Smooth muscle cell (in vitro differentiated cells): ENCODE results near the gene RNASE8. TPM values are rescaled to one million over a fixed set of nuclear protein-coding genes. Genes with fewer than 3 reads are reported as not detected.

Experiments used
- DNase-seq: peaks from one replicate; lab custom pipeline; 2025; ENCODE audit not compliant: unreplicated experiment; lab: John Stamatoyannopoulos, UW
- H2AFZ ChIP-seq: fragments of 200-600 bp; sonication (generic); 2 replicates; pipeline ENCODE4 v1.6.0; 2016; ENCODE audit warnings: antibody characterized with exemption, low read depth, mild to moderate bottlenecking
- H3F3A ChIP-seq: fragments of 200-600 bp; sonication (generic); 2 replicates; pipeline ENCODE4 v1.6.0; 2017; ENCODE audit warnings: antibody characterized with exemption, low read depth
- H3K27ac ChIP-seq: fragments of 200-600 bp; sonication (generic); 2 replicates; pipeline ENCODE4 v1.5.1; 2016; ENCODE audit warnings: low read depth, mild to moderate bottlenecking
- H3K27me3 ChIP-seq: fragments of 200-600 bp; sonication (generic); 2 replicates; pipeline ENCODE4 v1.6.1; 2016; ENCODE audit warnings: low read depth, mild to moderate bottlenecking
- H3K36me3 ChIP-seq: fragments of 200-600 bp; sonication (generic); 2 replicates; pipeline ENCODE4 v1.5.1; 2016; ENCODE audit warnings: low read depth
- H3K4me1 ChIP-seq: fragments of 200-600 bp; sonication (generic); 2 replicates; pipeline ENCODE4 v1.5.1; 2016; ENCODE audit warnings: low read depth
- H3K4me2 ChIP-seq: fragments of 200-600 bp; sonication (generic); 2 replicates; pipeline ENCODE4 v1.6.0; 2016; ENCODE audit warnings: mild to moderate bottlenecking
- H3K4me3 ChIP-seq: fragments of 200-600 bp; sonication (generic); 2 replicates; pipeline ENCODE4 v1.5.1; 2016; ENCODE audit warnings: mild to moderate bottlenecking
- H3K79me2 ChIP-seq: fragments of 200-600 bp; sonication (generic); 2 replicates; pipeline ENCODE4 v1.6.0; 2016; ENCODE audit warnings: low read depth, mild to moderate bottlenecking
- H3K9ac ChIP-seq: fragments of 200-600 bp; sonication (generic); 2 replicates; pipeline ENCODE4 v1.6.0; 2016; ENCODE audit warnings: low read depth
- H3K9me3 ChIP-seq: fragments of 200-600 bp; sonication (generic); replicated peaks from 2 replicates; pipeline ENCODE4 v1.5.1; 2016; ENCODE audit warnings: low read depth
- H4K20me1 ChIP-seq: fragments of 200-600 bp; sonication (generic); 2 replicates; pipeline ENCODE4 v1.6.0; 2016; ENCODE audit warnings: low read depth
- WGBS: methylation state at CpG from one replicate; pipeline ENCODE4 v1.1.7; 2016; ENCODE audit warnings: low lambda C conversion rate; 5-methylcytosine and 5-hydroxymethylcytosine counted together
- polyA plus RNA-seq: library from polyadenylated mRNA; unstranded; fragments of >200 nt; fragmentation: Nextera tagmentation; extraction: Ambion mirVana; gene quantifications from 2 replicates; pipeline ENCODE4 v1.2.1, GENCODE V29; 2016
- total RNA-seq: library from RNA; depleted of rRNA; stranded (reverse); fragments of >200 nt; gene quantifications from 2 replicates; pipeline ENCODE4 v1.2.3, GENCODE V29; 2014
- TF ChIP-seq, protein P1 (sequence below): fragments of 200-600 bp; sonication (generic); IDR thresholded peaks from 2 replicates; pipeline ENCODE4 v1.5.1; 2017; ENCODE audit warnings: borderline replicate concordance, mild to moderate bottlenecking, antibody characterized with exemption; ENCODE audit not compliant: insufficient read depth, poor library complexity, severe bottlenecking

The RNASE8 gene
- total and polyA plus RNA-seq, 2 experiments from 2014 or later = not detected

DNA sequence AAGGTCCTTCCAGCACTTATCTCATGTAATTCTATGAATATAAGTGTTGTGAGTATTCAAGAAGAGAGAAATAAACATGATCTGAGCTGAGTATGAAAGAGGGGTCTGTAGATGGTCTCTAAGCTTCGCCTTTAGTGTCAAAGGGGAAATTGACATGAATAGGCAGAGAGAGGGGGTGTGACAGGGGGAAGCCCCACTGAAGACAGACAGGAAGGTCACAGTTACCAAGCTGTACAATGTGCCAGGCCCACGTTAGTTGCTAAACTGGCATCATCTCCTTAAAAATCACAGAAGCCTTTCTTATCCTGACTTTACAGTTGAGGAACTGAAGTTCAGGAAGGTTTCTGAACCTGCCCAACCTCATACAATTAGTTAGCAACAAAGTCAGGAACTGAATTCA lies 20.1 kb downstream of the RNASE8 start:
- no peak overlapping the region for H3K4me2 ChIP-seq
- H3K4me1 ChIP-seq = no peaks in the 10 kb centered on the region
- H3K9ac ChIP-seq = no peak overlapping the region
- peaks cover 39% of the 10 kb centered on the region for H3F3A ChIP-seq
- TF ChIP-seq, protein P1, sequence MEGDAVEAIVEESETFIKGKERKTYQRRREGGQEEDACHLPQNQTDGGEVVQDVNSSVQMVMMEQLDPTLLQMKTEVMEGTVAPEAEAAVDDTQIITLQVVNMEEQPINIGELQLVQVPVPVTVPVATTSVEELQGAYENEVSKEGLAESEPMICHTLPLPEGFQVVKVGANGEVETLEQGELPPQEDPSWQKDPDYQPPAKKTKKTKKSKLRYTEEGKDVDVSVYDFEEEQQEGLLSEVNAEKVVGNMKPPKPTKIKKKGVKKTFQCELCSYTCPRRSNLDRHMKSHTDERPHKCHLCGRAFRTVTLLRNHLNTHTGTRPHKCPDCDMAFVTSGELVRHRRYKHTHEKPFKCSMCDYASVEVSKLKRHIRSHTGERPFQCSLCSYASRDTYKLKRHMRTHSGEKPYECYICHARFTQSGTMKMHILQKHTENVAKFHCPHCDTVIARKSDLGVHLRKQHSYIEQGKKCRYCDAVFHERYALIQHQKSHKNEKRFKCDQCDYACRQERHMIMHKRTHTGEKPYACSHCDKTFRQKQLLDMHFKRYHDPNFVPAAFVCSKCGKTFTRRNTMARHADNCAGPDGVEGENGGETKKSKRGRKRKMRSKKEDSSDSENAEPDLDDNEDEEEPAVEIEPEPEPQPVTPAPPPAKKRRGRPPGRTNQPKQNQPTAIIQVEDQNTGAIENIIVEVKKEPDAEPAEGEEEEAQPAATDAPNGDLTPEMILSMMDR = no peak
- H3K4me3 ChIP-seq = no peak overlapping the region
- H3K79me2 ChIP-seq = peaks cover 56% of the 10 kb centered on the region
- H3K27ac ChIP-seq = peak overlapping the region; percentile 15
- peaks cover 68% of the 10 kb centered on the region for H4K20me1 ChIP-seq
- peaks cover 10% of the 10 kb centered on the region for H3K36me3 ChIP-seq
- no peaks in the 10 kb centered on the region for H3K27me3 ChIP-seq
- H2AFZ ChIP-seq = no peak overlapping the region
- WGBS = 97% methylated on average over 2 of the region's 2 CpGs
- no peaks in the 10 kb centered on the region for H3K9me3 ChIP-seq
- DNase-seq = no peak

DNA sequence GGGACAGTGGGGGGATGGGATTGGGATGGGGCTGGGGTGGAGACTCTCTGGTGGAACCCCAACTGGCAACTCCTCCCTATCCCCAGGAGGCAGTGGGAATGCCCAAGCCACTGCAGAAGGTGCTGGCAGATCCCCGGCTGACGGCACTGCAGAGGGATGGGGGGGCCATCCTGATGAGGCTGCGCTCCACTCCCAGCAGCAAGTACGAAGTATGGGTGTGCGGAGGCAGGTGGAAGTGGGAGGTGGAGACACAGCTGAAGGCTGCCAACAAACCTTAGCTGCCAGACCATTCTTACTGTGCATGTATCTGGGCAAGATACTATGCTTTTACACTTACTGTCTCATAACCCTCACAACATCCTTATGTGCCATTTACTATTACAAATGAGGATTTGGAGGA lies 20.7 kb downstream of the RNASE8 start:
- no peak for DNase-seq
- TF ChIP-seq, protein P1 = no peak
- Histone ChIP-seq H3K9me3 (no peaks in the 10 kb centered on the region), H3K9ac (no peak overlapping the region), H2AFZ (no peak overlapping the region), H3K36me3 (peaks cover 10% of the 10 kb centered on the region), H3K79me2 (peaks cover 50% of the 10 kb centered on the region), H3K4me2 (no peak overlapping the region), H3K4me1 (no peaks in the 10 kb centered on the region), H3F3A (peaks cover 38% of the 10 kb centered on the region), H3K27me3 (no peaks in the 10 kb centered on the region), H4K20me1 (peaks cover 66% of the 10 kb centered on the region), H3K27ac (peak overlapping the region; percentile 15), H3K4me3 (no peak overlapping the region)
- 96% methylated on average over 5 of the region's 5 CpGs for WGBS

GRCh38 chr14:21078726-21079125 lies 21.1 kb downstream of the RNASE8 start:
- H3K4me3 ChIP-seq = no peak overlapping the region
- peaks cover 36% of the 10 kb centered on the region for H3F3A ChIP-seq
- 95% methylated on average over 10 of the region's 10 CpGs for WGBS
- H3K36me3 ChIP-seq = peaks cover 10% of the 10 kb centered on the region
- no peak overlapping the region for H3K9ac ChIP-seq
- no peak overlapping the region for H2AFZ ChIP-seq
- H3K79me2 ChIP-seq = peaks cover 46% of the 10 kb centered on the region
- no peak overlapping the region for H3K27ac ChIP-seq
- peaks cover 64% of the 10 kb centered on the region for H4K20me1 ChIP-seq
- no peaks in the 10 kb centered on the region for H3K27me3 ChIP-seq
- H3K4me1 ChIP-seq = no peaks in the 10 kb centered on the region
- H3K4me2 ChIP-seq = no peak overlapping the region
- no peak for DNase-seq
- H3K9me3 ChIP-seq = no peaks in the 10 kb centered on the region
- TF ChIP-seq, protein P1 = no peak

- no peaks in the 10 kb centered on the region for H3K4me1 ChIP-seq
- H2AFZ ChIP-seq = no peak overlapping the region
- H3K9ac ChIP-seq = no peak overlapping the region
- peaks cover 17% of the 10 kb centered on the region for H3K79me2 ChIP-seq
- H3K4me2 ChIP-seq = no peak overlapping the region
- TF ChIP-seq, protein P1 = no peak
- DNase-seq = no peak
- no peaks in the 10 kb centered on the region for H3K9me3 ChIP-seq
- no peak overlapping the region for H3K4me3 ChIP-seq
- H3F3A ChIP-seq = peaks cover 54% of the 10 kb centered on the region
- no peak overlapping the region for H3K27ac ChIP-seq
- no peaks in the 10 kb centered on the region for H3K27me3 ChIP-seq
- WGBS = 94% methylated on average over 30 of the region's 30 CpGs
- peaks cover 7% of the 10 kb centered on the region for H3K36me3 ChIP-seq
- peaks cover 45% of the 10 kb centered on the region for H4K20me1 ChIP-seq
Measured at GRCh38 chr14:21081521-21082142, 24.0 kb downstream of the RNASE8 start.
